Stimulated activated CD4-positive, alpha-beta T cell treated with anti-CD3 and anti-CD28 coated beads, Interleukin-1b, Interleukin-23, amount 100 ng/mL, for 4 hours (primary cell): ENCODE data around the gene C4B.

Source experiments
- DNase-seq, 2 donors: peaks; one replicate each; pipeline ENCODE4 v3.0.0-alpha.2; 2020; ENCODE audit warnings: low read depth in 2 of 2

Gene C4B

GRCh38 chr6:32081168-32081990 is 66.8 kb downstream of the C4B start:
- no peak for DNase-seq

DNA sequence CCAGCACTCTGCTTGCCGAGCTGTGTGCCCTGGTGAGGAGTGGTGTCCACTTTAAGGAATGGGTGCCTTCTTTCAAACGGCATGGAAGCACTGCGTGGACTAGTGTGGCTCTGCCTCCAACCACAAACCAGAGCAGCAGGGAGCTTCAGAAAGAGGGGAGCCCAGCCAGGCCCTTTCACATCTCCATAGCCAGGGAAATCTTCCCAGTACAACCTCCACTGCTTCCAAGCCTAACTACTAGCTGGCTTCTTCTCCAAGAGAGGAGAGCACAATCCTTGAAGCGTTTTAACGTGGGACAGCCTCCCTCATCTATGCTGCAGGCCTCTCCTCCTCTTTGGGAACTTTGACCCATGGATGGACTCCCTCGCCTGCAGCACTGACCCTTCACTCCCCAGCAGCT is 67.9 kb downstream of the C4B start:
- DNase-seq, result no peak

DNA sequence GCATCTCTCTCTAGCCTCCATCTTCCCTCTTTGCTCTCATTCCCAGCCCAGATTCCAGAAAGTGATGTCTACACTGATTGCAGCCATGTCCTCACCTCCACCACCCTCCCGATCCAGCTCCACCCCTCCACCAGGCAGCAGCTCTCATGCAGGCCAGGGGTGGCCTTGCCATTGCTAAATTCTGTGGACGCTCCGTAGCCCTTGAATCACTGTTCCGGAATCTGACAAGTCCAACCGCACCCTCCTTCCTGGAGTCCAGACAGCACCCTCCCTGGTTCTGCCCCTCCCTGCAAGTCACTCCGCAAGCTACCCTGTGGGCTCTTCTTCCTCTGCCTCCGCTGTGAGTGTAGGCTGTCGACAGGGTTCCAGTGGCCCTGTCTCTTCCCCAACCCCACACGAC is 68.3 kb downstream of the C4B start:
- no peak for DNase-seq

GRCh38 chr6:32083812-32084768 is 69.5 kb downstream of the C4B start:
- no peak for DNase-seq

GRCh38 chr6:32084780-32085179 is 70.2 kb downstream of the C4B start:
- DNase-seq, result no peak
